ENCODE results near the gene GRIA4.

Gene GRIA4

GRCh38 chr11:105799728-105800462 lies 190.0 kb downstream of the GRIA4 start:
- peak; percentile 1 to 14 for DNase-seq

- DNase-seq: no peak
These were observed 192.5 kb downstream of the GRIA4 start for GRCh38 chr11:105802390-105802789.

- no peak for DNase-seq
These were observed 201.4 kb downstream of the GRIA4 start for GRCh38 chr11:105811242-105811641.

GRCh38 chr11:105821372-105821771 lies 211.5 kb downstream of the GRIA4 start:
- no peak for DNase-seq

GRCh38 chr11:105821781-105822180 lies 211.9 kb downstream of the GRIA4 start:
- no peak for DNase-seq

- DNase-seq: no peak
These were observed 213.7 kb downstream of the GRIA4 start for GRCh38 chr11:105823495-105824033.

- DNase-seq: no peak
These were observed 214.7 kb downstream of the GRIA4 start for GRCh38 chr11:105824457-105825013.

- no peak for DNase-seq
These were observed 215.3 kb downstream of the GRIA4 start for GRCh38 chr11:105825141-105825540.

- no peak for DNase-seq
These were observed 218.0 kb downstream of the GRIA4 start for GRCh38 chr11:105827906-105828305.

GRCh38 chr11:105829084-105829483 lies 219.2 kb downstream of the GRIA4 start:
- peak; percentile 75 to 85 for DNase-seq

- DNase-seq: no peak
These were observed 224.6 kb downstream of the GRIA4 start for GRCh38 chr11:105834461-105834860.

- no peak for DNase-seq
These were observed 229.0 kb downstream of the GRIA4 start for GRCh38 chr11:105838668-105839384.

GRCh38 chr11:105840391-105840790 lies 230.5 kb downstream of the GRIA4 start:
- no peak for DNase-seq

GRCh38 chr11:105852403-105852802 lies 242.5 kb downstream of the GRIA4 start:
- DNase-seq: no peak

GRCh38 chr11:105854269-105854668 lies 244.4 kb downstream of the GRIA4 start:
- DNase-seq: no peak

- DNase-seq: no peak
These were observed 247.1 kb downstream of the GRIA4 start for GRCh38 chr11:105856954-105857353.

GRCh38 chr11:105857728-105858127 lies 247.9 kb downstream of the GRIA4 start:
- no peak for DNase-seq

GRCh38 chr11:105858841-105859240 lies 249.0 kb downstream of the GRIA4 start:
- no peak for DNase-seq

GRCh38 chr11:105860105-105860504 lies 250.2 kb downstream of the GRIA4 start:
- DNase-seq: no peak

- no peak for DNase-seq
These were observed 251.4 kb downstream of the GRIA4 start for GRCh38 chr11:105861225-105861624.

- peak; percentile 44 to 82 for DNase-seq
These were observed 253.0 kb downstream of the GRIA4 start for GRCh38 chr11:105862736-105863367.

- no peak for DNase-seq
These were observed 253.7 kb downstream of the GRIA4 start for GRCh38 chr11:105863523-105863922.

GRCh38 chr11:105867742-105868141 lies 257.9 kb downstream of the GRIA4 start:
- DNase-seq: no peak

Measured in Kasumi-1 (cell line).